ENCODE measurements around the gene CEACAM8. TPM values are rescaled to one million over a fixed set of nuclear protein-coding genes. Genes with fewer than 3 reads are reported as not detected.

The CEACAM8 gene
- total RNA-seq, 3 donors from 2014 or later (not counting 1 experiment from before 2014, with no cell fraction given) = not detected

- ATAC-seq (no peak), DNase-seq (no peak)
- Histone ChIP-seq H3K27ac (ENCODE audit: low read length) (no peak overlapping the region), H3K9me3 (ENCODE audit: control insufficient read depth, insufficient read depth, low read length) (no peaks in the 10 kb centered on the region), H3K4me1 (ENCODE audit: control insufficient read depth, insufficient read depth, low read length) (no peaks in the 10 kb centered on the region), H3K27me3 (ENCODE audit: control insufficient read depth, insufficient read depth, low read length) (no peaks in the 10 kb centered on the region), H3K4me3 (ENCODE audit: low read length) (no peak overlapping the region), H3K36me3 (ENCODE audit: control insufficient read depth, insufficient read depth, low read length) (no peaks in the 10 kb centered on the region)
- 66% methylated on average over 2 of the region's 2 CpGs for WGBS (ENCODE audit: insufficient coverage)
- Mint-ChIP-seq H3K4me3 (no peak overlapping the region), H3K27me3 (ENCODE audit: low read depth in 2 of 2) (peaks cover 6 to 29% of the 10 kb centered on the region in 2 donors), H3K27ac (no peak overlapping the region), H3K4me1 (no peaks in the 10 kb centered on the region), H3K36me3 (no peaks in the 10 kb centered on the region), H3K9me3 (no peaks in the 10 kb centered on the region)
- intact Hi-C loops (cut with micrococcal nuclease) = no loop called here
- no peak for TF ChIP-seq CTCF (IDR thresholded peaks at IDR 0.05)
Observed at GRCh38 chr19:42576241-42576640, 18.5 kb downstream of the CEACAM8 start.

GRCh38 chr19:42573642-42574041 lies 21.1 kb downstream of the CEACAM8 start:
- Mint-ChIP-seq H3K4me1 (no peaks in the 10 kb centered on the region), H3K27me3 (ENCODE audit: low read depth in 2 of 2) (peaks cover 10 to 23% of the 10 kb centered on the region in 2 donors), H3K4me3 (no peak overlapping the region), H3K27ac (no peak overlapping the region), H3K36me3 (no peaks in the 10 kb centered on the region), H3K9me3 (no peaks in the 10 kb centered on the region)
- Histone ChIP-seq H3K4me3 (ENCODE audit: low read length) (no peak overlapping the region), H3K27ac (ENCODE audit: low read length) (no peak overlapping the region), H3K36me3 (ENCODE audit: control insufficient read depth, insufficient read depth, low read length) (no peaks in the 10 kb centered on the region), H3K9me3 (ENCODE audit: control insufficient read depth, insufficient read depth, low read length) (no peaks in the 10 kb centered on the region), H3K4me1 (ENCODE audit: control insufficient read depth, insufficient read depth, low read length) (no peaks in the 10 kb centered on the region), H3K27me3 (ENCODE audit: control insufficient read depth, insufficient read depth, low read length) (no peaks in the 10 kb centered on the region)
- DNase-seq = no peak
- intact Hi-C loops (cut with micrococcal nuclease) = no loop called here
- ATAC-seq = no peak
- TF ChIP-seq CTCF (IDR thresholded peaks at IDR 0.05) = no peak
- WGBS (ENCODE audit: insufficient coverage) = no CpG with 5 or more reads among the region's 1 CpG

- no peaks in the 10 kb centered on the region for H3K36me3 Mint-ChIP-seq
- H3K9me3 Mint-ChIP-seq = no peaks in the 10 kb centered on the region
- Histone ChIP-seq H3K9me3 (ENCODE audit: control insufficient read depth, insufficient read depth, low read length) (no peaks in the 10 kb centered on the region), H3K27ac (ENCODE audit: low read length) (no peak overlapping the region), H3K27me3 (ENCODE audit: control insufficient read depth, insufficient read depth, low read length) (no peaks in the 10 kb centered on the region), H3K4me3 (ENCODE audit: low read length) (no peak overlapping the region), H3K36me3 (ENCODE audit: control insufficient read depth, insufficient read depth, low read length) (no peaks in the 10 kb centered on the region), H3K4me1 (ENCODE audit: control insufficient read depth, insufficient read depth, low read length) (no peaks in the 10 kb centered on the region)
- H3K4me1 Mint-ChIP-seq = peaks cover 0 to 5% of the 10 kb centered on the region in 2 donors
- no peak for DNase-seq
- no peak overlapping the region for H3K27ac Mint-ChIP-seq
- WGBS (ENCODE audit: insufficient coverage) = 61% methylated on average over 2 of the region's 2 CpGs
- no peak overlapping the region for H3K4me3 Mint-ChIP-seq
- no peak for TF ChIP-seq CTCF (IDR thresholded peaks at IDR 0.05)
- ATAC-seq = no peak
- intact Hi-C loops (cut with micrococcal nuclease) = no loop called here
- H3K27me3 Mint-ChIP-seq (ENCODE audit: low read depth in 2 of 2) = peaks cover 11 to 16% of the 10 kb centered on the region in 2 donors
Observed at GRCh38 chr19:42571116-42571515, 23.6 kb downstream of the CEACAM8 start.

- DNase-seq = no peak
- 64% methylated on average over 2 of the region's 2 CpGs for WGBS (ENCODE audit: insufficient coverage)
- Histone ChIP-seq H3K27me3 (ENCODE audit: control insufficient read depth, insufficient read depth, low read length) (no peaks in the 10 kb centered on the region), H3K36me3 (ENCODE audit: control insufficient read depth, insufficient read depth, low read length) (no peaks in the 10 kb centered on the region), H3K27ac (ENCODE audit: low read length) (no peak overlapping the region), H3K9me3 (ENCODE audit: control insufficient read depth, insufficient read depth, low read length) (no peaks in the 10 kb centered on the region), H3K4me1 (ENCODE audit: control insufficient read depth, insufficient read depth, low read length) (no peaks in the 10 kb centered on the region), H3K4me3 (ENCODE audit: low read length) (no peak overlapping the region)
- H3K4me1 Mint-ChIP-seq = peaks cover 0 to 5% of the 10 kb centered on the region in 2 donors
- no peak for ATAC-seq
- no peaks in the 10 kb centered on the region for H3K36me3 Mint-ChIP-seq
- no peak for TF ChIP-seq CTCF (IDR thresholded peaks at IDR 0.05)
- intact Hi-C loops (cut with micrococcal nuclease) = no loop called here
- H3K27ac Mint-ChIP-seq = no peak overlapping the region
- H3K9me3 Mint-ChIP-seq = no peaks in the 10 kb centered on the region
- H3K4me3 Mint-ChIP-seq = no peak overlapping the region
- H3K27me3 Mint-ChIP-seq (ENCODE audit: low read depth in 2 of 2) = peaks cover 11 to 16% of the 10 kb centered on the region in 2 donors
Observed at GRCh38 chr19:42569193-42569592, 25.5 kb downstream of the CEACAM8 start.

Measured in natural killer cell (primary cell).